ENCODE data around the gene UBAC1.

UBAC1 gene

DNA sequence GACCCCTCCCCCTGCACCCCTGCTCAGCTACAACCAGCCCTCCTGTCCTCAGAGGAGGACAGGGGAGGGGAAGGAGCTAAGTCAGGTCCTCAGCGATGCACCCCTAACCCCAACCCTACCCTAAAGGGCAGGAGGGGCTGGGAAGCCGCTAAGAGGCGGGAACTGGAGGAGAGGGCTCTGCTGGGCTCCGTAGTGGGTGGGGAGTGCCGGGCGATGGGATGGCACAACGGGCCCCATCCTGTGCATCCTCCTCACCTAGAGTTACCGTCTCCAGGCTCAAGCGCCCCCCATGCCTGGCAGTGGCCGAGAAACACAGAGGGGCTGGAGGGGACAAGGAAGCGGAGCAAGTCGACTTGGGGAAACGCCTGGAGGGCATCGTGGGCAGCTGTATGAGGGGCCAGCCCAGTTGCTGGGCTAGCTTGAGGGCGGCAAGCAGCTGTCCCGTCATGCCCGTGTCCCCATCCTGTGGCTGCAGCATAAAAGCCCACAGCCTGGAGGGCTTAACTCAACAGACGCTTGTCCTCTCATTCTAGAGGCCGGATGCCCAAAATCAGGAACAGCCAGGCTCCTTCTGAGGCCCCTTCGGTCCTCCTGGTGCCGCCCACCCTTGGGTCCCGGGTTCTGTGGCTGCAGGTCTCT is 23.0 kb upstream of the UBAC1 start:
- Histone ChIP-seq H3K36me3 (ENCODE audit: insufficient read depth, low read length) (no peaks in the 10 kb centered on the region), H3K9ac (ENCODE audit: low read depth, low read length) (no peak overlapping the region), H3K4me3 (ENCODE audit: low read length) (no peak overlapping the region), H3K27me3 (ENCODE audit: control insufficient read depth, insufficient read depth, low read length) (peaks cover 21% of the 10 kb centered on the region), H3K4me1 (ENCODE audit: control insufficient read depth, insufficient read depth, low read length) (peaks cover 9% of the 10 kb centered on the region), H3K4me2 (ENCODE audit: low read length) (no peak overlapping the region), H3K9me3 (replicated peaks; ENCODE audit: low read length) (no peaks in the 10 kb centered on the region)

DNA sequence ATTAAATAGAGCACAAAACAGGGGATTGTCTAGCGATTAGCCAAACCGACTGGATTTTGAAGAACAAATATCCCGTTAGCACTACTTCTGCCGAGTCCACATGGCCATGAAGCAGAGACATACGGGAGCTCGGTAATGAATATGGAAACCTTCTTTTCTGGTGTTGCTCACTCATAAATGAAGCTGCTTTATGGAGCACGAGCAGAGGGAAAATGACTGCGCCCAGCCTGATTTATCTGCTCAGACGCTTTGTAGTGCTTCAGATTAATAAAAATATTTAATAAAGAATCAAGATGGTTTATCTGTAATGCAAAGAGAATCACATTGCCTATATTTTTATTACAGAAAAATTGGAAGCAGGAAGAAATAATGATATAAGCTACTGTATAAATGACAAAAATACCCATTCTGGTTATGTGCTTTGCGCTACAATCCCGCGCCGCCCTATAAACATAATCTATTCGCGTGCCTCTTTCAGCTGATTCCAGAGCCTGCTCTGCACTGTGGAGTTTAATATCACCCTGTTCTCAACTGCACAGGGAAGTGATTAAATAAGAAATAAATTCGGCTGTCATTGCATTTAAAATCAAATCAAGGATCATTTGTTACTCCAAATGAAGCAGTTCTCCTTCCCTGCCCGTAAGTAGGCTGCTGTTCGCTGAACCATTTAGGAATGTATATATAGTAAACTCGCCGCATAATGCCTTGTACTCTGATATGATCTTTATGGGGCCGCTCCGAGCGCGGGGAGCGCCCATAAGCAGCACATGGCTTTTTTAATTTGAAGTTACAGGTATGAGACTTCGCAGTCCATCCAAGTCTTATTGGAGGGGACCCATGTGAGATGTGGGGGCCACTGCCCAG is 22.3 kb upstream of the UBAC1 start:
- Histone ChIP-seq H3K4me3 (ENCODE audit: low read length) (no peak overlapping the region), H3K27me3 (ENCODE audit: control insufficient read depth, insufficient read depth, low read length) (peaks cover 25% of the 10 kb centered on the region), H3K9ac (ENCODE audit: low read depth, low read length) (no peak overlapping the region), H3K9me3 (replicated peaks; ENCODE audit: low read length) (no peaks in the 10 kb centered on the region), H3K36me3 (ENCODE audit: insufficient read depth, low read length) (no peaks in the 10 kb centered on the region), H3K4me1 (ENCODE audit: control insufficient read depth, insufficient read depth, low read length) (peaks cover 13% of the 10 kb centered on the region), H3K4me2 (ENCODE audit: low read length) (no peak overlapping the region)

DNA sequence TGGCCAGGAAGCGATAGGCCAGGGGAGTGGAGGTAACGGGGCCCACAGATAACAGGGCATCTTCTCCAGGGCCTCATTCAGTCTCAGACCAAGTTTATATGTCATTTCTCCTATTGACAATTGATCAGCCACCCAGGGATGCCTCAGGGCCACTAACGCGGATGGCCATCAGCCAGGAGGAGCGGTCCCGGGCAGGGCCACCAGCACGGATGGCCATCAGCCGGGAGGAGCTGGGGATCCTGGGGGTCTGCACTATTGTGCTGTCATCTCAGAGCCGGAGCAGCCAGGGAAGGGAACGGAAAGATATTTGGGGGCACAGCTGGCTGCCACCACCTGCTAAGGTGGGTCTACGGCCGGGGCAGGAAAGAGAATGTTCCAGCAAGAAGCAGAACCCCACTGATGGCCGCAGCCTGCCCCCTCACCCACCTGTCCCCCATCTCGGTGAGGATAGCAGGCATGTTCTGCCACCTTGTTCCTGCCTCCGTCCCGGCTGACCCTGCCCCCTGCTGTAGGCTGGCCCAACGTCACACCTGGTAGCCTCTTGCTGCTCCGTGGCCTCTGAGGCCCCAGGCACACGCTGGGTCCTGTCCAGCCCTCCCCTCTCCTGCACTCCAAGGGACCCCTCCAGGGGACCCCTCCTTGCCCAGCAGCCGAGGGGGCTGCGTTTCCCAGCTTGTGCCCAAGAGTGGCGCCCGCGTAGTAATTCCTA is 21.5 kb upstream of the UBAC1 start:
- Histone ChIP-seq H3K36me3 (ENCODE audit: insufficient read depth, low read length) (no peaks in the 10 kb centered on the region), H3K9ac (ENCODE audit: low read depth, low read length) (no peak overlapping the region), H3K4me3 (ENCODE audit: low read length) (no peak overlapping the region), H3K9me3 (replicated peaks; ENCODE audit: low read length) (no peaks in the 10 kb centered on the region), H3K27me3 (ENCODE audit: control insufficient read depth, insufficient read depth, low read length) (peaks cover 25% of the 10 kb centered on the region), H3K4me1 (ENCODE audit: control insufficient read depth, insufficient read depth, low read length) (peaks cover 13% of the 10 kb centered on the region), H3K4me2 (ENCODE audit: low read length) (no peak overlapping the region)

DNA sequence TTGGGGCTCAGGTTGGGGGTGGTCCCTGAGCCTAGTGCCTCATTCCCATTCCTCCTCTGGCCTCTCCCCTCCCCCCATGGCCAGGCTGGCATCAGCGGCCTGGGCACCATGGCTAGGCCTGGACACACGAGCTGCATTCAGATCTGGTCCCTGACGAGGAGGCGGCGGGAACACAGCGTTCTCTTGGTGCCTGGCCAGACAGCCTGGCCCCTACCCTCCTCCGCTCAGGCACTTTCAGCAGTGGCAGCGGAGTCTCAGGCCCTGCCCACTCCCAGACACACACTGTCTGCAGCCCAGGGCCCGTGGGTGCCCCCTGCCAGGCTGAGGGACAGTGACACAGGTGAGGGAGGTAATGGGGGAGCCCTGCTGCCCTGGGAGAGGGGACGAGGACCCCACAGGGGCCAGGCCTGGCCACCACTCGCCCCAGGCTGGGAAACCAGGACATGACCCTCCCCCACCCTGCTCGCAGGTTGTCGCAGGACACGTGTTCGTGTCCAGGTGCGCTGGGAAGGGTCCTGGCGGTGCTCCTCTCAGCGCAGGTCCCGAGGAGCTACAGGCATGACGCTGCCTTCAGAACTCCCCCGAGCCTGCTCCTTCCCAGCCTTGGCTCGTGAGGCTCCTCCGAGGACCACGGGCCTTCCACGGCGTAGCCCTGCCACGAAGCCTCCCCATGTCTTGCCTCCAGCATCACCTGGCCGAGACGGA is 19.9 kb upstream of the UBAC1 start:
- H3K4me3 ChIP-seq (ENCODE audit: low read length), result no peak overlapping the region
- H3K4me1 ChIP-seq (ENCODE audit: control insufficient read depth, insufficient read depth, low read length), result peaks cover 22% of the 10 kb centered on the region
- H3K36me3 ChIP-seq (ENCODE audit: insufficient read depth, low read length), result no peaks in the 10 kb centered on the region
- H3K4me2 ChIP-seq (ENCODE audit: low read length), result no peak overlapping the region
- H3K9ac ChIP-seq (ENCODE audit: low read depth, low read length), result no peak overlapping the region
- peaks cover 32% of the 10 kb centered on the region for H3K27me3 ChIP-seq (ENCODE audit: control insufficient read depth, insufficient read depth, low read length)
- H3K9me3 ChIP-seq (replicated peaks; ENCODE audit: low read length), result no peaks in the 10 kb centered on the region

DNA sequence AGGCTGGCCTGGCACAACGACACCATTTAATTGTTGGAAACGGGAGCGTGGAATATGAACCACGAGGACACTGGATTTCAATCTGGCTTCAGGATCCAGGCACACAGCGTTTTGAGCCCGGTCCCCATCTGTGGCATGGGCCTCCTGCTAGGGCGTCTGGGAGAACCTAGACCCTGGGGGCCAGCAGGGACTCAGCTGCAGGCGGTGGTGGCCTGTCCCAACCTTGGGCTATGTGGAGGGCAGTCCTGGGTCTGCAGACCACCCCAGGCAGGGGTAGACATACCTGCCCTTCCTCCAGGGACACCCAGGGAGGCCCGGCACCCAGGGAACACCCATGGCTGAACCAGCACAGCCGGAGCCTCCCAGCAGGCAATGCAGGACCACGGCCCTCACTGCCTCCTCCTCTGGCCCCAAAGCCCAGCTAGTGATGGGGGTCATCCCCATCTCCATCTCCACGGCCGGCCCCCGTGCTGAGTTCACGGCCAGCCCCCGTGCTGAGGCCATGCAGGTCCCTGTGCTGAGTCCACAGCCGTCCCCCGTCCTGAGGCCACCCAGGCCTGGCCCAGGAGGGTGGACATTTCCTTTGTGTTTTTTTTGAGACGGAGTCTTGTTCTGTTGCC is 18.5 kb upstream of the UBAC1 start:
- Histone ChIP-seq H3K4me1 (ENCODE audit: control insufficient read depth, insufficient read depth, low read length) (peaks cover 22% of the 10 kb centered on the region), H3K4me3 (ENCODE audit: low read length) (no peak overlapping the region), H3K36me3 (ENCODE audit: insufficient read depth, low read length) (no peaks in the 10 kb centered on the region), H3K9me3 (replicated peaks; ENCODE audit: low read length) (no peaks in the 10 kb centered on the region), H3K9ac (ENCODE audit: low read depth, low read length) (no peak overlapping the region), H3K4me2 (ENCODE audit: low read length) (no peak overlapping the region), H3K27me3 (ENCODE audit: control insufficient read depth, insufficient read depth, low read length) (peaks cover 27% of the 10 kb centered on the region)

DNA sequence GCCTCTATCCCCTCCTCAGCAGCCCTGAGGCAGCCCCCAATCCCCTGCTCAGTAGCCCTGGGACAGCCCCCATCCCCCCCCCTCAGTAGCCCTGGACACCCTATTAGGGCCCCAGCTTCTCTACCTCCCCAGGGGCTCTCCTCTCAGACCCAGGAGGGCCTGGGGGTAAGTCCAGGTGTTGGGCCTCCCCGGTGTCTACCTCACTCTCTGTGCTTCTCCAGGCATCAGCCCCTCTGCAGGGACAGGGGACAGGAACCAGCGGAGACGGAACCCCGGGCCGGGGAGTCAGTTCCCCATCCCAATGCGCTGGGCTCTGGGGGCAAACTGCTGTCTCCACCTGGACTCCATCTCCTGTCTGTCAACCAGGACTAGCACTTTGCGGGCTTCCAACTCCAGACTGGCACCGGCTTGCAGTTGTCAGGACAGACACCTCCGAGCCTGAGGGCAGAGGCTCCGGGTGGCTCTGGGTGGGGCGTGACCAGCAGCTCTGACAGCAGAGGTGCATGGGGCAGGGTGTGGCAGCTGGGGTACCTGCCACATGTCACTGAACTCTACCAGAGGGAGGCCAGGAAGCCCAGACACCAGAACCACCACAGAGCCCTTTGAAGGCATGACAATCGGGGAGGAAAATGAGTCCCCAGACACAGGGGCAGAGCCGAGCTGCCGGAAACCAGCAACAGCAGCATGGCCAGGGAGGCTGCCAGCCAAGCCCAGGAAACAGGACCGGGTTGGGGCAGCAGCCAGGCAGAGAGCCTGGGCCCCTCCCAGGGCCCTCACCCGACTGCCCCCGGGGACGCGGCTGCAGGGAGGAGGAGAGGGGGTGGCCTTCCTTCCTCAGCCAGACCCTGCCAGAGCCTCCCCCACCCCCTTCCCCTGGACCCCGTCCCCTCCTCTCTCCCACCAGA is 17.7 kb upstream of the UBAC1 start:
- Histone ChIP-seq H3K4me2 (ENCODE audit: low read length) (no peak overlapping the region), H3K4me3 (ENCODE audit: low read length) (no peak overlapping the region), H3K27me3 (ENCODE audit: control insufficient read depth, insufficient read depth, low read length) (peaks cover 22% of the 10 kb centered on the region), H3K4me1 (ENCODE audit: control insufficient read depth, insufficient read depth, low read length) (peaks cover 22% of the 10 kb centered on the region), H3K36me3 (ENCODE audit: insufficient read depth, low read length) (no peaks in the 10 kb centered on the region), H3K9me3 (replicated peaks; ENCODE audit: low read length) (no peaks in the 10 kb centered on the region), H3K9ac (ENCODE audit: low read depth, low read length) (no peak overlapping the region)

DNA sequence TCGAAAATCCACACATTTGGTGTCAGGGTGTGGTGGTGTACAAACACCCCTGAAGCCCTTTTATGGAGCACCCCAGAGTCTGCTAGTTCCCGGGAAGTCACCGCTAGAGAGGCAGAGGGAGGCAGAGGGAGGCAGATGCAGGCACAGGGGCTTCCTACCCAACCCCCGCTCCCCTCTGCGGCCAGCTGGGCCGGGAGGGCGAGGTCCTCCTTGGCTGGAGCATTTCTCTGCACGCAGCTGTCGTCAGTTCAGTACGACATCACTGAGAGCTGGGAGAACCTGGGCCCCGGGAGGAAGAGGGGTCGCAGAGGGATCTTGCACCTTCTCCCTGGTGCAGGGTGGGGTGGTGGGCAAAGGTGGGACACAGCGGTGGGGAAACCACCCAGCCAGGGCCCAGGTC is 15.8 kb upstream of the UBAC1 start:
- H3K4me3 ChIP-seq (ENCODE audit: low read length), result no peak overlapping the region
- no peak overlapping the region for H3K9ac ChIP-seq (ENCODE audit: low read depth, low read length)
- no peaks in the 10 kb centered on the region for H3K9me3 ChIP-seq (replicated peaks; ENCODE audit: low read length)
- H3K36me3 ChIP-seq (ENCODE audit: insufficient read depth, low read length), result no peaks in the 10 kb centered on the region
- peaks cover 13% of the 10 kb centered on the region for H3K27me3 ChIP-seq (ENCODE audit: control insufficient read depth, insufficient read depth, low read length)
- H3K4me1 ChIP-seq (ENCODE audit: control insufficient read depth, insufficient read depth, low read length), result peaks cover 22% of the 10 kb centered on the region
- no peak overlapping the region for H3K4me2 ChIP-seq (ENCODE audit: low read length)

DNA sequence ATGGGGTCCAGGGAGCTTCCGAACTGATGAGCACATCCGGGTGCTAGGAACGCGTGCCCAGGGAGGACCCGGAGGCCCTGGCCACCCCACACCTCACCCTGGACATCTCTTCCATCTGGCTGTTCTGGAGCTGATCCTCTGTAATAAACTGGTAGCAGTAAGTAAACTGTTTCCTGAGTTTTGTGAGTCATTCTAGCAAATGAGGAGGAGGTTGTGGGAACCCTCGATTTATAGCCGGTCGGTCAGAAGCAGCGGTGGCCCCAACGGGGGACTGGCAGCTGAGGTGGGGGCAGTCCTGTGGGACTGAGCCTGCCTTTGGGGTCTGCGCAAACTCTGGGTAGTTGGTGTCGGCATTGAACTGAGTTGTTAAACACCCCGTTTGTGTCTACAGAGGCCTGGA is 15.4 kb upstream of the UBAC1 start:
- H3K36me3 ChIP-seq (ENCODE audit: insufficient read depth, low read length), result no peaks in the 10 kb centered on the region
- no peak overlapping the region for H3K4me3 ChIP-seq (ENCODE audit: low read length)
- H3K9ac ChIP-seq (ENCODE audit: low read depth, low read length), result no peak overlapping the region
- peaks cover 13% of the 10 kb centered on the region for H3K27me3 ChIP-seq (ENCODE audit: control insufficient read depth, insufficient read depth, low read length)
- H3K4me1 ChIP-seq (ENCODE audit: control insufficient read depth, insufficient read depth, low read length), result peaks cover 22% of the 10 kb centered on the region
- H3K9me3 ChIP-seq (replicated peaks; ENCODE audit: low read length), result no peaks in the 10 kb centered on the region
- H3K4me2 ChIP-seq (ENCODE audit: low read length), result no peak overlapping the region

DNA sequence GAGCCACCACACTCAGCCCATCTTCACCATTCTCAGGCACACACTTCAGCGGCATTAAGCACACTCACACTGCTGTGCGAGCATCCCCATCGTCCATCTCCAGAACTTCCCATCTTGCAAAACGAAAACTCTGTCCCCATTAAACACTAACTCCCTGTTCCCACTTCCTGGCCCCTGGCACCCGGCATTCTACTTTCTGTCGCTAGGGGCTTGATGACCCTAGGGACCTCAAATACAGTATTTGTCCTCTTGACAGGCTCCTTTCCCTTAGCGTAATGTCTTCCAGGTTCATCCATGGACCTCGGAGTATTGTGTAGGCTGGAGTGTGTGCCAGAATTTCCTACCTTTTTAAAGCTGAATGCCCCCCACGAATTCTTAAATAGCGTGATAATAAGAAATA is 14.7 kb upstream of the UBAC1 start:
- Histone ChIP-seq H3K4me2 (ENCODE audit: low read length) (no peak overlapping the region), H3K27me3 (ENCODE audit: control insufficient read depth, insufficient read depth, low read length) (peaks cover 16% of the 10 kb centered on the region), H3K4me1 (ENCODE audit: control insufficient read depth, insufficient read depth, low read length) (peaks cover 17% of the 10 kb centered on the region)

DNA sequence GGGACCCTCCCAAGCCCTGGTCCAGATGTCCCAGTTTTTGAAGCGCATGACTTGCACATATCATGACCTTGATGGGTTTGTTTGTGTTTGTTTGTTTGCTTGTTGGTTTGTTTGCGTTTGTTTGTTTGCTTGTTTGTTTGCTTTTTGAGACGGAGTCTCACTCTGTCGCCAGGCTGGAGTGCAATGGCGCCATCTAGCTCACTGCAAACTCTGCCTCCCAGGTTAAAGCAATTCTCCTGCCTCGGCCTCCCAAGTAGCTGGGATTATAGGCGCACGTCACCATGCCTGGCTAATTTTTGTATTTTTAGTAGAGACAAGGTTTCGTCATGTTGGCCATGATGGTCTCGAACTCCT is 13.0 kb upstream of the UBAC1 start:
- Histone ChIP-seq H3K36me3 (ENCODE audit: insufficient read depth, low read length) (no peaks in the 10 kb centered on the region), H3K4me2 (ENCODE audit: low read length) (no peak overlapping the region), H3K4me1 (ENCODE audit: control insufficient read depth, insufficient read depth, low read length) (peaks cover 13% of the 10 kb centered on the region), H3K9ac (ENCODE audit: low read depth, low read length) (no peak overlapping the region), H3K9me3 (replicated peaks; ENCODE audit: low read length) (no peaks in the 10 kb centered on the region), H3K4me3 (ENCODE audit: low read length) (no peak overlapping the region), H3K27me3 (ENCODE audit: control insufficient read depth, insufficient read depth, low read length) (peaks cover 23% of the 10 kb centered on the region)

More for the DNA sequence above, 14.7 kb upstream of the UBAC1 start:
- no peak overlapping the region for H3K9ac ChIP-seq (ENCODE audit: low read depth, low read length)
- H3K9me3 ChIP-seq (replicated peaks; ENCODE audit: low read length), result no peaks in the 10 kb centered on the region
- H3K4me3 ChIP-seq (ENCODE audit: low read length), result no peak overlapping the region
- no peaks in the 10 kb centered on the region for H3K36me3 ChIP-seq (ENCODE audit: insufficient read depth, low read length)
